GM21786 (cell line): Measurements from ENCODE around the gene MICAL3.

Source experiments
- ATAC-seq: cut with Tn5 transposase; IDR thresholded peaks from one replicate; pipeline ENCODE4 v1.9.1; 2021; ENCODE audit not compliant: unreplicated experiment

MICAL3 gene

DNA sequence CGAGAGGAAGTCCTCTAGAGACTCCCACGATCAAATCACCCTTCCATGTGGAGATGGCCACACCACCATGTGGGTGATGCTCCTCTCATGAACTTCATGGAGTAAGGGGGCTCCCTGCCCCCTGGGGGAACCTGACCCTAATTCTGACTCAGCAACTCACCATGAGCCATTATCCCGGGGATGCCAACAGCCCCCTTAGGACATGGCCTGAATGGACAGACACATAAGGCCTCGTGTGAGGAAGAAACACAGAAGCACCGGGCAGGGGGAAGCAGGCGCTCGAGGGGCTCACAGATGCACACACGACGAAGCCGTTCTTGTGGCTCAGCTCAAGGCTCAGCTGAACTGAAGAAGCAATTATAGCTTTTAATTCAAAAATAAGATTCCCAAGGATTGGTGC, 150.6 kb downstream of the MICAL3 start:
- ATAC-seq, result no peak

DNA sequence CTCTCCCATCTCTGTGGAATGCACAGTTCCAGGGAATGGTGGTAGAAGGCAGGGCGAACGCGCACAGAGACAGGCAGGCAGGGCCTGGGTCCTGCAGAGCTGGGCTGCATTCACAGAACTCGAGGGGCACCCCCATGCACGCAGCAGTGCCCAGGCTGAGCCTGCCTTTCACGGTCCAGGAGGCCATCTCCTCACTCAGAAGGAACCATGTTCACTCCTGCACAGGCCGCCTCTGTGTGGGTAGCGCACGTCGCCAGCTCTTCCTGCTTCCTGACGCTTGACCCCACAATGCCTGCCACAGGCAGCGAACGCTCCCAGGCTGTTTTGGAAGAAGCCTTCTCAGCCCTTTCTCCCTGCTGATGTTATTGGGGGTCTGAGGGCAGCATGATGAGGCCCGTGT, 151.2 kb downstream of the MICAL3 start:
- no peak for ATAC-seq

DNA sequence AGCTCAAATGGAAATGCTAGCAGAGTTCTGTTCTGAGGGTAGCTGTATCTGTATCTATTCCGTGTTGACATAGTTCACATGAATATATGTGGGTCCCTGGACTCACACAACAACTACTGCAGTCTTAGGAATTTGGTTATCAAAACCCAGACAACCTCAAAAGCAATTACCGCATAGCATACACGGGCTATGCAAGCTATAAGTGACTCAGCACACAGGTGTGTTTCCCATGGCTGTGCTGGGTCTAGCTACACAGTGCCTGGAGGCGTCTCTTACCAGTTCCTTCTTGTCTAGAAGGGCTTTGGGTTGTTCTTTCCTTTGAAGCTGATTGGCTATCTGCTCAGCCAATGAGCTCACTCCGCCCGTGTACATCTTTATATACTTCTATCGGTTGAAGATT, 151.9 kb downstream of the MICAL3 start:
- ATAC-seq, result no peak

DNA sequence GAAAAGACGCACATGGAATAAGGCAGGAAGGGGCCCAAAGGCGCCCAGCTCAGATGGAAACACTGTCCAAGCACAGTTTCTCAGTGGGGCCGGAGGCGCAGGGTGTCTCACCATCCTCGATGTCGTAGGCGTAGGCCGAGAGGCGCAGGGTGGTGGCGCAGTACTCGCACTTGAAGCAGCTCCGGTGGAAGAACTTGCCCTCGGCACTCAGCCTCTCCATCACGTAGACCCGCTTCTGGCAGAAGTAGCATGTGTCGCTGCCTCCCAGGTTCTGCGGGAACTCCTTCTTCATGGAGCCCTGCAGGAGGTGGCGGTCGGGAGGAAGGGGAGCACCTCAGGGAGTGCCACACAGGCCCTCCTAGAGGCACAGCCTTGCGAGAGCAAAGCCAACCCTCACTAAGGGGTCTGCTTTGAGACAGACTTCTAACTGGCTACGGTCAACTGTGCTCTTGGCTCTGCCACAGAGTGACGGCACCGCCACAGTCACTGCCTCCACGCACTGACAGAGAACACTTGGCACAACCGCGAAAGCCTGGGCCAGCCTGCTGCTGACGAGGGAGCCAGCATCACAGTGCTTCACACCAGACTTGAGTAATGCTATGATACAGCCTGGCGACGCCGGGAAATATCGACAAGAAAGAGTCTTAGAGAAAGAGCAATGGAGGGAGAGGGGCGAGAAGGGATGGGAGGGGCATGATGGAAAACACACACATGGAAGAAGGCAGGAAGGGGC, 152.5 kb downstream of the MICAL3 start:
- no peak for ATAC-seq

DNA sequence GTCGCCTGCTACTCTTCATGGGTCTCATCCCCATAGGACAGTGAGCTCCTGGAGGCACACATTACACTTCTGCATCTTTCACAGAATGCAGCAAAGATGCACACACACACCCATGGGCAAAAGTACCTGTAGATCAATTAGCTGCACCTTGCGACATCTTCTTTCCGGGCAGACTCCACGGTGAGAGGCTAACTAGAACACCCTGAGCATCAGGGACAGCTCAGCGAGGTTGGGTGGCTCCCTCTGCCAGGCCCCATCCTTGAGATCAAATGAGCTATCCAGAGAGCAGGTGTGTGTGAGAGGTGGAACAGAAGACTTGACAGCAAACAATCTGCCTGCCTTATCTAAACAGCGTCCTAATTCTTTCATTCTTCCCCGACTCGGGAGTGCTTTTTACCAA, 154.0 kb downstream of the MICAL3 start:
- no peak for ATAC-seq

DNA sequence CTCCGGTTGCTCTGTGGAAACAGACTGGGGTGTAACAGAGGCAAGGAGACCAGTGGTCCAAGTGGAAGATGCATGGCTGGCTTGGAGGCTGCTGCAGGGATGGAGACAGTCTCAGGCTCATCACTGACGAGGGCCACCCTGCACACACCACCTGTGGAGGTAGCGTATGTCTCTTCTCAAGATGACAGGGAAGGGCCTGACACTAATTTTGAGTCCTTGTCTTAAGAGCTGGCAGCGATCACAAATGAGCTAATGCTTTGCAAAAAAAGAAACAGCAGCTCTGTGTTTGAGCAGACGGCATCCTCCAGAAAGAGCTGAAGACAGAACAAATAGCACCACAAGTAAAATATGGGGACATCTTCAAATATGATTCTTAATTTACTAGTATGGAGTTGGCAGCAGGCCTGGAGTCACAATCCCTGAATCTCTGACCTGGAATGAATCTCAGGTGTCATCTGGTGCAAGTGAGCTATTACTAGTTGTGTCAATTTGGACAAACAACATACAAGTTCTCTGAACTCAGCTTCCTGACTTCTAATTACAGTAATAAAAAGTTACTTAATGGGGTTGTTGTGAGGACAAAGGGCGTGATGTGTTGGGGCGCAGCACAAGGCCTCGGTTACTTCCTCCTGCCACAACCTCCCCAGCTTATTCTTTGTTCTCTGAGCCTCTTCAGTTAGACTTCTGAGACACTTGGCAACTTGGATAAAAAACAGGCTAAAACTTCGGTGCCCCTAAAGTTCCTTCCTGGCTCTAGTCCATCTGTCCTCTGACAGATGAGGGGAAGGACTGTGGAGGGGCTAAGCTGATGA, 154.9 kb downstream of the MICAL3 start:
- no peak for ATAC-seq

DNA sequence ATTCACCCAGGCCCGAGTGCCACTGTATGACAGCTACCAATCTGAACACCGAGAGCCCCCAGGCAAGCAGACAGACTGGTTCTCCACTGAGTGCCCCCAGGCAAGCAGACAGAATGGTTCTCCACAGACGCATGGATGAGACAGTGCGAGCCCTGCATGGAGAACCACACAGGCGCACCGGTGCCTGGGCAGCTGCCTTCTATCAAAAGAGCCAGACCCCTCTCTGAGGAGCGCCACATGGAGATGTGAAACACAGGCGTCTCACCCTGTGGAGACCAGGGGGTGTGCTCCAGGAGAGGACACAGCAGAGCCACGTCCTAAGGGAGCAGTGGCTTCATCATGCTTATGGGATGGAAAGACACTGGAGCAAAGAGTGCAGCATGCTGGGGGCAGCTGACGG, 155.6 kb downstream of the MICAL3 start:
- no peak for ATAC-seq

DNA sequence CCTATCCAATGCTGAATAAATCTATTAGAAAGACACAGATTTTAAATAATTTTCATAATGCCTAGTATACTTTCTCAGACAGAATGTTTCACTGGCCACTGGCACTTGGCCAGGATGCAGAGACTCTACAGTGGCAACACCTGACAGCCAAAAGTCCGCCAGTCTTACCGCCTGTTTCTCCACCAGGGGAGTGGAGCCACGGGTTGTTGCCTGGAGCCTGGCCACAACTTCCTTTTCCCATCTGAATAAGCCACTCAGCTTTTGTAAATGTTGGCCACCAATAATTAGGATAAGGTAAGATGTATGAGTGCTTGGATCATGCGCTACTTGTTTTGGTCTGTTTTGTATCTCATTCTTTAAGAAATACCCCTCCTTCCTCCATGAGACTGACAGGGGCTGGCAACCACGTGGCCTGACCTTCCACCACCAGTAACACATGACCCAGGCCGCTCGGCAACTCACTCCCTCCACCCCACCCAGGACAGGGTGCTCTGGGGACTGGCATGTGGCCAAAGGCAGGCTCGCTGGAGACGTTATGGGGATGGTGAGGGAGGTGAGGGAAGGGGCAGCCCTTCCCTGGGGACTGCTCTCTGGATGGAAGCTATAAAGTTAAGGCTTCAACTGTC, 157.1 kb downstream of the MICAL3 start:
- no peak for ATAC-seq

DNA sequence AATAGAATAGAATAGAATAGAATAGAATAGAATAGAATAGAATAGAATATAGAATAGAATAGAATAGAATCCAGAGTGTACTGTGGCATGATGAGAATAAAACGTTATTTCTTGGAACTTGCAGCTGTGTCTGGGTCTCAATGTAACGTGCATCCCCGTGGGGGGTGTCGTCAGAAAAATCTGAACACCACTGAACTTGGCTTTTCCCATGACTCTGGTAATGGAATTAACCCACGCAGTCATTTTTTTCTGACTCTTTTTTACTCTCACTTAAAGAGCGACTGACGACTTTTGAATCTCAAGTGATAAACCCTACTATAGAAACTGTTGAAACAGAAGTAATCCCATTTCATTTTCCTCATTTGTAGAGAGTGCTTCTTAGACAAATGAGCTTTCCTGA, 157.7 kb downstream of the MICAL3 start:
- ATAC-seq, result no peak

DNA sequence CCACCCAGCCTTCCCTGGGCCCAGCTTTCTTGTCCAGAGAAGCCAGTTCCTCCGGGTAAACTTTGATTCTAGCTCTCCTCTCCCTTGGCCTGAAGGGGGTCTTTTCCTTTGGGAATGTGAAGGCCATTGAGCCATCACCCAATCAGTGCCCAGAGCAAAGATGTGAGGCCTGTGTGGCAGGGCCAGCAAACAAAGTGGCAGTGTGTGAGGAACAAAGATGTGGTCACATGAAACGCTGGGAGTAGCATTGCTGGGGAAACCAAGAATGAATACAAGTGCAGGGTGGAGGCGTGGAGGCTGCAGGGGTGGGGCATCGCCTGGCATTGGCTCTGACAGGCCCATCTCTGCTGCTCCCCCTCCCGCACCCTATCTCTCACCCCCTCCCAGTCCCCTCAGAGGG, 158.2 kb downstream of the MICAL3 start:
- ATAC-seq, result no peak

DNA sequence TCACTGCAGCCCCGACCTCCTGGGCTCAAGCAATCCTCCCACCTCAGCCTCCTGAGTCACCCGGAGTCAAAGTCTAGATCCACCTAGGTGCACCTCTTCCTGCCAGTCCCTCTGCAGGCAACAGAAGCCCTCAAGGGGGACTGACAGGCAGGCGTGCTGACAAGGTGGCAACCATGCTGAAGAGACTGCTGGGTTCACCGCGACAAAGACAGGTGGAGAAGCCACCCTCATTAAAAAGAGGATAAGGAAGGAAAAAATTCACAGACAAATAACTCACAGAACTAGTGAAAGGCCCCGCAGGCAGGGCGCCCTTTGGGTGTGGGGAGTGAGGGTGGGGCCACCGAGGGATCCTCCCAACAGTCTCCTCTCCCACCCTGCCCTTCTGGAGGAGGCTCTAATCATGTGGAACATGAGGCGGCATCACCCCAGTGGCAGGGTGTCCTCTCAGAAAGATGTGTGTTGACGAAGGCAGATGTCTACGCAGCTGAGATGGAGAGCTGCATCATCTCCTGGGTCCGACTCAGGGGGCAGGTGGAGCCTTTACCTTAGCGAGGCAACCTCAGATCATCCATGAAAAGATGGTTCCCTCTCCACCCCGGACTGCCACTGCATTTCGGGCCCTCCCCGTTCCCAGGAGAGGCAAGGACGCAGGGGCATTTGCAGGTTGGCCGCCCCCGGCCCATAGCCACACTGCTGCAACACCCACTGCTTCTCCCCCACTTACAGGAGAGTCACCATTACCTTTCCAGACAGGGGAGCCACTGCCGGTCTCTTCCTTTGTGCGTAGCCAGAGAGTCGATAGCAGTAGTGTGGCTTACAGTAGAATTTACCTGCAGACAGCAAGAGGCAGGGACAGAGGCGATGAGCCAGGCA, 158.9 kb downstream of the MICAL3 start:
- ATAC-seq, result no peak

DNA sequence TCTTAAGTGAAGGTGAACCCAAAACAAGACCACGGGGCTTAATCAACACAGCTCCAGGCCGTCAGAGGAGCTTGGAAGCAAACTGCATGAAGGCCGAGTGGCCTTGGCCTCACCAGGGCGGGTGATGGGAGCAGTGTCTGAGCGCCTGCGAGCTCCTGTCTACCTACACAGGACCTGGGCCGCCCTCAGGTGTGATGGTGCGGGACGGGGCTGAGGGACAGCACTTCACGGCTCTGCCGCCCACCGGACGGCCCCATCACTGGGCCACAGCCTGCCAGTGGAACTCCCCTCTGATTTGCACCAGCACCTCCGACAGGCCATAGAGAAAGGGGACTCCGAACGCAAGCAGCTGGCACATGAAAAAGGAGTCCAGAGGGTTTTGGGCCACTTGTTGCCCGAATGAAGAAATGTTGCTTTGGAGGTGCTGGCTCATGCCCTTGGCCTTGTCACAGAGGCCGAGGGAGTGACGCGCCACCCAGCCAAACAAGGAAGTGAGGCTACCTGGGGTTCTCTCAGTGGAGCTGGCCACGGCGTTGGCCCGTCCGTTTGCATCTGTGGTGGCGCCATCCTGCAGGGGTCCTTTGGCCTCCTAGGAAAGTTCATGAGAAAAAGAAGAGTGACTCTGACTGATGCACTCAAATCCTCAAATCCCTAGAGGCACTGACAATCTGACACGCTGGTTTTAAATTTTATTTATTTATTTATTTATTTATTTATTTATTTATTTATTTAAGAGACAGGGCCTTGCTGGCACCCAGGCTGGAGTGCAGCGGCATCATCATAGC, 159.8 kb downstream of the MICAL3 start:
- ATAC-seq, result no peak

DNA sequence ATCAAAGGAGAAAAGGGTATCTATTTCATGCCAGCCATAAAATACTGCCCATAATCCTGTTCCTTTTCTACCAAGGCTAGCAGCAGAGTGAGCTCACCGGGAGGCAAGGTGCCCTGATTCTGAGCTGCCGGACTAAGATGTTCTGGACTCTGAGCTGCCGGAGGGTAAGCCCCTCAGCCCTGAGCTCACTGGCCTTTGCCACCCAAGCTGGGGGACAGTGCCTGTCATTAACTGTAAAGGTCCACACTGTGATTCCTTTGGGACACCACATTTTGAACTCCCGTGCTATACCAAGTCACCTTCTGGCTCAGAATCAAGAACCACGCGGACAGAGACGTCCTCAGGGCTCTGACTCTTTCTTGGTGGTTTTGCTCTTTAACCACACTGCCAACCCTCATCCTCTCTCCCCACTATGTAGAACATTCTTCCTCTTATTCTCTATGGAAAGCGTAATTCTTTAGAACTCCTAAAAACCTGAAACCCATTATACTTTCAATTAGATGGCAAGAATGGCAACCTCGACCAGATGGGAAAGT, 161.6 kb downstream of the MICAL3 start:
- ATAC-seq, result no peak

DNA sequence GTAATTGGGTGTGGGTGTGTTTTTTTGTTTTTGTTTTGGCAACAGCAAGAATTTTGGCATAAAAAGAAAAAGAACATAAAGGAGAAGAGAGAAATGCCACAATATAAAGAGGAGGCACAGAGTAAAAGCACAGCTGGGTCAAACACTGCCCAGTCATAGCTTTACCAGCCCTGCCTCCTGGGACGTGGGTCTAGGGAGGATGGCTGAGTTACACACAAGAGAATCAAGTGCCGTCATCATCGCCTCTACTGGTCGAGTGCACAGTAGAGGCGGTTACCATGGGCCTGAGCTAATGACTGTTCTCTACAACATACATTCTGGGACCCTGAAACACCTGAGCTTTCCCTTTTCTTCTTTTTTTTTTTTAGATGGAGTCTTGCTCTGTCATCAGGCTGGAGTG, 162.5 kb downstream of the MICAL3 start:
- no peak for ATAC-seq

DNA sequence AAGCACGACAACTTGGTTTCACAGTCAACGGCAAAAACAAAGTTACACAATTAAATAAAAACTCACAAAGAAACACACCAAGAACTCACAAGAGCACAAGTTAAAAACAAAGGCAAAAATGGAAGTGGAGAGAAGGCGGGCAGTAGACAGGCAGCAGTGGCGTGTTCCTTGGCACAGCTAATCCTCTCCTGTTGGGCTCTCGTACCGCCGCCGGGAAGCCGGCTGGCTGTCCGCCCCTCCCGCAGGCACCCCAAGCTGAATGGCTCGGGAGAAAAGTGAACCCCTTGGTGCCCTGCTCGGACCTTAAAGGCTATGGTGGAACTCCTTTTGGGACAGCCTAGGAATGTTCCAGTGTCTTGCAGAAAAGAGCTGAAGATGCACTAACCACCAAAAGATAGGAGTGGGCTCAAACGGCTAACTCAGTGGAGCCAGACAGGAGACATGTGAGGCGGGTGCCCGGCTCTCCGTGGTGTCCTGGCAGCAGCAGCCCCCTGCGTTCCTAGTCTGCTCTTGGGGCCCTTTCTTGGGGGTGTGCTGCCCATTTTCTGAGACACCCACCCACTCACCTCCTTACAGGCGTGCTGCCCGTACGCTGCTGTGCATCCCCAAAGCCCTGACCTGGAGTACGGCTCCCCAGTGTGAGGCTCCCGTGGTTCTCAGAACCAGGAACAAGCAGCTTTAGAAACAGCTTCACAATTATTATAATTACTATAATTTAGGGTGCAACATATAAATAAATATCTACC, 164.0 kb downstream of the MICAL3 start:
- ATAC-seq, result no peak

DNA sequence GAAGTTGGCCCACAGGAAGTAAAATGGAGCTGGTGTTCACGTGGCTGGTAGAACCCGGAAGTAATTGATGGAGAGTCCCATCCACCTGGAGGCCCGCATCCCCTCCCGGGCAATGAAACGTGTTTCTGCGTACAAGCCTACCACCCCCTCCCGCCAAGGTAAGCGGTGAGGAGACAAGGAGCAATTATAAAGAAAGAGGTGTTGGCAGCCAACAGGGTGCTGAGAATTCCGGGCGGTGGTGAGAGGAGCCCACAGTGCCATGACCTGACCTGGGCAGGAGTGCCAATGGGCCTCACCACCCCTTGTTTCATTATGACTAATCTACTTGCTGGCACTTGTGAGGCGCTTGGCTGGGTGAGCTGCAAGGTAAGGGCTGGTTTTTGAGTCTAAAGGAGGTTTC, 166.3 kb downstream of the MICAL3 start:
- no peak for ATAC-seq

DNA sequence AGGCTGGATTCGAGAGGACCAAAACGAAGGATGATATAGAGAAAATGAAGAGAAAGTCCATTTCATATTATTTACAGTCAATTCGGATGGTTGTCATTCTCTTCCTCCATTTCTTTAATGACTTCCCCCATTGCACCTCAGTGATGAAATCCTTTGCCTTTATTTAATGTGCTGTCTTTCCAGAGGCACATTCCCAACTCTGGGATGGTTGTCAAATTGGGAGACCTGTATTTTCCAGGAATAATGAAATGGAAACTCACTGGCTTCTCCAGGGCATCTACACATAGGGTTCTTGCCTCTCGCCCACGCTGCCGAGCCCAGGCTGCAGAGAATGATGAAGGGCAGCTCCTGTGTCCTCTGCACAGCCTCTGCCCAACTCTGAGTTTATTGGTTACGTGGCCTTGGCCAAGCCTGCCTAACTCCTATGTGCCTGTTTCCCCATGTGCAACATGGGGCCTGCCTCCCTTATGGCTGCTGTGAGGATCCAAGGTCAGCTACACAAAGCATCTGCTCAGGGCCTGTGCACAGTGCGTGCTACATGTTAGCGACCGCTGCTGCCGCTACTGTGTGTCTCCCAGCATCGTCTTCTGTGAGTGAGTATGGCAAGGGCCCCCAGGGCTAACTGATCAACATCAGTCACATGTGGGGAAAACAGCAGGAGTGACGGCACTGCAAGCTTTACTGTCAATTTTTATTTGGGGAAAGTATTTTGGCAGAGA, 168.6 kb downstream of the MICAL3 start:
- ATAC-seq, result no peak

DNA sequence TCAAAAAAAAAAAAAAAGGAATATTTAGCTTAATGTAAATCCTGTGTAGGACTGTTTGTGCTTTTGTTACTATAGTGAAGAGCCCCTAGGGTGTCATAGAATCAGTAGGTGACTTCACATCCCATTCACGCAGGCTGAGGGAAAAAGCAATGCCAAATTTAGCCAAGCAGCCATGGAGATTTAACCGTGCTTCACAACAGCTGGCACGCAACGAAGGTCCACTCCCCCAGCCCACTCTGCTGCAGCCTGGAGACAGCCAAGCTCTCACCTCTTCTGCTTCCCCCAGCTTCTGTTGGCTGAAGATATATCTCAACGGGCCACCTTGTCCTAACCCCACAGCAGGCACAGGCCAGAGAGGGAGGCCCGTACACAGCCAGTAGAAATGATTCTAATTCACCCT, 171.3 kb downstream of the MICAL3 start:
- ATAC-seq, result no peak

DNA sequence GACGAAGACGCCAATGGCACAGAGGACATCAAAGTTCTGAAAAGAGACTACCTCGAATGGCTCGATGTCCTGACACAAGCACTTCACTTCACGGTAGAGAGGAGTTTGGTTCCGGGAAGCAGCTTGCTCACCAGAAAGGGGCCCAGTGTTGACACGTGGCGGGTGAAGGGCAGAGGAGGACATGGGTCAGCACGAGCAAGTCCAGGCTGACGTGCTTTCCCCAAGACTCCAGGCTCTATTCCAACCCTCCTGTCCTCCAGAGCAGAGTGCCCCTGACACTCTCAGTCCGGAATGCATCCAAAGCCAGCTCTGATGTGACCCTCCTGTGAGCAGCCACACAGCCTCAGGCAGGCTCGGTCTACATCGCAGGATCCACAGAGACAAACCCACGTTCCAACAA, 172.6 kb downstream of the MICAL3 start:
- ATAC-seq, result no peak
